HG02840 (cell line): ENCODE data around the gene PACRG.

ENCODE experiments used
- ATAC-seq: cut with Tn5 transposase; IDR thresholded peaks from one replicate; pipeline ENCODE4 v1.9.1; 2021; ENCODE audit warnings: mild to moderate bottlenecking, moderate library complexity, moderate number of reproducible peaks; ENCODE audit not compliant: unreplicated experiment, low FRiP score

Gene PACRG

DNA sequence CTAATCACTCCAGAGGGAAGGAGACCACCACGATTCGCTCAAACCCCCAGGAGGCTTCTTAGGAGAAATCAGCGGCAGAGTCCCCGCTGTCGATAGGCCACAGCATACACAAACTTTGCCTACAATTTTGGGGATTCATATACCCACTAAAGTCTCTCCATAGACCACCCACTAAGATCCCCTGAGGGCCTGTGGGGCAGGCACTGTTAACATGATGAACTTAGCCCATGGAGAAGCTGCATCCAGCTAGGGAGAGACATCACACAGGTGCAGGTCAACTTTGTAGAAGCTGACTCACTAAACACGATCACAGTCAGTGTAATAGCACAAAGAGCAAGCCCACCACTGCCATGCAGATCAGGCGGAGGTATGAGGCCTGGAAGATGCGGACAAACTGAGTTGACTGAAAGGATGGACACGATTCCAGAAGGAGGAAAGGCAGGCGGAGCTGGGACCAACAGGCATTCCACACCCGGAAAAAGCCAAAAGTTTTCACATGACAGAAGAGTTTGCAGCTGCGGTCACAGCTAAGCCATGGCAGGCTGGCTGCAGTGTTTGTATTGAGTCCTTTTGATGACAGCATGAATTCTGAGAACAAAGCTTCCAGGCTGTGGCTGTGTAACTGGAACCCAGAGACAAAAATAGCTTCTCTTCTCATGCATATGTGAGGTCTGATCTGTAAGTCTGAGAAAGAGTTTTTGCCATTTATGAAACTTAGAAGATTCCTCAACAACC lies 611.1 kb downstream of the PACRG start:
- no peak for ATAC-seq

DNA sequence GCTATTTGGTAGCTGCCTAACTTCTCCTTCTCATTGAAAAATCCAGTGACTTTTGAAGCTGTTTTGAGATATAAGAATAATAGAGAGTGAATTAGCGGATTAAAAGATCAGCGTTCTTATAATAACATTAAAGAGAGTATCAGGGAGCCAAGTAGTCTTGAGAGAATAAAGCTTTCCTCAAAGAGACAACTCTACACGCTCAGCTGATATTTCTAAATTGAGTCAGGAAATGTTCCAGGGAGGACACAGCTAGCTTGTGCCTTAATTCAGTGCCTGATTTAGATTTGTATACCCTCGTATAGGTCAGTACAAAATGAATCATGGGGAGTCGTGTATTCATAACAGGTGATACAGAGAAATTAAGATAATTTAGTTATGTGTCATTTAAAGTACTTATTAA lies 611.7 kb downstream of the PACRG start:
- no peak for ATAC-seq

DNA sequence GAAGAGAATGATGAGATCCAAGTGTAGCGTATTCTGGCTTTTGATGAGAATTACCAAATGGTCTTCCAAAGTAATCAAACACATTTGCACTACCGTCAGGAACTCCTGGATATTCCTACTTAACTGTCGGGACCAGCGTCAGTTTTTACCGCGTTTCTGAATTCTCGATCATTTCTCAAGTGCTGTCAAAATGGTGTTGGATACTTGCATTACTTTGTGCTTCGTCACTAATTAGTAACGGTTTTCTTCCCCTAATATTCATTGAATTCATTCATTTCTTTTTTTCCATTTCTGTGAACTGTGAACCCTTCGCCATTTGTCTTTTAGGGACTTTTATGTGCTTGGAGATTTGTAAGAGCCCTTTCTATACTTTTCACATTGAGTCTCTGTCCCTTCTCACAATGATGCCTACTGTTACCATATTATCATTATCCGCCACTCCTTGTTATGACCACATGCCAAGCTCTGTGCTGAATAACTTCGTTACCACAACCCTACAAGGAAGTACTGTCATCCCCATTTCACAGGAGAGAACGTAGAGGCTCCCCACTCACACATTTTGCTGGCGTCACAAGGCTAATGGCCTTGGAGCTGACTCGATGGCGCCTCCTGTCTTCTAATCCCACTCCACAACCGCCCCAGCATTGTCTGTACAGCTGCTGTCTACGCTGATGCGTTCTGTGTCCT lies 612.6 kb downstream of the PACRG start:
- no peak for ATAC-seq

DNA sequence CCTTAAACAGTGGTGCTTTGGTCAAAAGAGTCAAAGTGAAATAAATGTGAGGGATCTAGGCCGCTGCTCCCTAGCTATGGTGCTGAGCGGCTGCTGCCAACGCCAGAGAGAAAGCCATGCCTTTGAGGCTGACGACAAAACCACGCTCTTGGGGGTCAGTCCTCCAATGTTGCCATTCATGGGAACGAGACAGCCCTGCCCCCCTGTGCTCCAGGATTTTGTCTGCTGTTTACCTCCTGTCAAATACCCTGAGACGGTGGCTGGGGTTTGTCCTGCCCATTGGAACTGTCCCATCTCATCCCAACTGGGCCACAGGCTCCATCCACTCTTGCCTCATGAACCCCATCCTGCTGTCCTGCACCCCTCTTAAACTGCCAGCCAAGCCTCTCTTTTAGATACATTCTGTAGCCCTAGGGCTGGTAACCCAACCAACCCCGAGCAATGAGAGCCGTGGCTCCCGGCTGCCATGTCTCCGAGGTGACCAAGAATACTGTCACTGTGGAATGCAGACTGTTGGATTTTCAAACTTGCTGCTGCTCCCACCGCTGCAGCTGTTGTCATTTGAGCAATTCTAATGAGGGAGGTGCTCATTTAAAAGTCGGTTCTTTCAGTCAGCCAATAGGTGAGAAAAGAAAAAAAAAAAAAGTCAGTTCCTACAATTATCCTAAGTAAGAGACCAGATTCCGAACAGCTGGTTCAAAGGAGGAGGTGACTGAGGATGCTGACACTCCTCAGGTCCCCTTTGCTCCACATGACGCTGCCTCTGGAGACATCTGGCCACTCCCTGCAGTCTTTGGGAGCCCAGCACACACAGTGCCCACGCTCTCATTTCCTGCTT lies 613.7 kb downstream of the PACRG start:
- no peak for ATAC-seq

DNA sequence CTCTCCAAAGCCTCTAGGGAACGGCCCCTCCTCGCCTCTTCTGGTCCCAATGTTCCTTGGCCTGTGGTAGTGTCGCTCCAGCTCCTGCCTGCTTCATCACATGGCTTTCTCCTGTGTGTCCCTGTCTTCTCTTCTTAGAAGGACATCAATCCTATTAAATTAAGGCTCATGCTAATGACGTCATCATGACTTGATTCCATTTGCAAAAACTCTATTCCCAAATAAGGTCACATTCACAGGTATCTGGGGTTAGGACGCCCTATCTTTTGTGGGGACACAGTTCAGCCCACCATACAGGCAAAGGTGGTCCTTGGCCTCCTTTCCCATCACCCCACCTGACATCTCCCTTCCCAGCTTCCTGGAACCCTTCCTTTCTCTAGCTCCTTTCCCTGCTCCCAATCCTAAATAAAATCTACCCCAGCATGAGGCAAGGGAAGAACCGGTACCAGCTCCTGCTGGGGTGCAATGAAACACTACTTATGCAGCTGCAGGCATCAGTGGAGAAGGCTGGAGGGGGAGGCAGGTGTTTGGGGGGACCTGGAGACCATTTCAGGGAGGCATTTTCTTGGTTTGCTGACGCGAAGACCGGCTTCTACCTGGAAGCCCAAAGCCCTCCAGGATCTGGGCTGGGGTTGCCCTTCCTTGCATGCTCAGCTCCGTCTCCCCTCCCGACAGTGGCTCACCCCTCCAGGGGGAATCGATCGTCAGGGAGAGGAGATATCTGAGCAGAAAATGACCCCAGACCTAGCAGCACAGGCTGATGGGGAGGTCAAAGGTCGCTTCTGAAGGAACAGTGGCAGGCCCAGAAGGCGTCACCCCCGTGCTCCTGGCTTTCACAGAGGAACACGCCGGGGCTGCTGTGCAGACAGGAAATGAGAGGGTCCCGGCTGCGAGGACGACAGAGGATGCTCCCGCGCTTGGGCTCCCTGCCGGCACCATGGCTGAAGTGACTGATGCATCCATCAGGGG lies 615.1 kb downstream of the PACRG start:
- no peak for ATAC-seq

DNA sequence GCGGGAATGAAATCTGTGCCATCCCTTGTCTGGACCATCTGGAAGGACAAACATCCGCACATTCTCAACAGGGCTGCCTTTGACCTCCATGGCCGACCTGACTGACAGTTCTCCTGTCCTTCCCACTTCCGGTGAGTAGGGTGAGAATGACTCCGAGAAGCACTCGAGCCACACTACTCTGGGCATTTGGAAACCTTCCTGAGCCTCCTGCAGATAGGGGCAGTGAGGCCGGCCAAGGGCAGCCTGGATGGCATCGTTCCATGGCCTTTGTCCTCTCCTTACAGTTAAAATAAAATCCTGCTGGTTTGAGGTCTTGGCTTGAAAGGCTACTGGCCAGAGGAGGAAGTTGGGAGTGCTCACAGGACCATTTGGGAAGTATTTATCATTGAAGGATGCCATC lies 615.8 kb downstream of the PACRG start:
- no peak for ATAC-seq

DNA sequence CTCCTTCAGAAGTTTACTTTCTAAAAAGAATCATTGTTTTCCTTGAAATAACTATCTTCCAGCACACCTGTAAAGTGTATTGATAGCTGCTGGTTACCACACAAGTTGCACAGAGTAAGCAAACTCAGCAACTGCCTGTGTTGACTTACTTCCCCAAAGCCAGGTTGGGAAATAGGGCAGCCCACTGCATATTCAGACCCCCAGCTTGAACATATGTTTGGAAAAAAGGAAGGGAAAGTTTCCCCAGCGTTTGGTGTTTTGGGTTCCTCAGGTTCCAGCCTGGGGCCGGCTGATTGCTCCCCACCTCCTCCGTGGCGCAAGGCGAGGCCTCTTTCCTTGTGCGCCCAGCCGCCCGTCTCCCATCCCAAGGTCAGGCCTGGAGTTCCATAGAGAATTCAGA lies 616.6 kb downstream of the PACRG start:
- ATAC-seq = no peak

DNA sequence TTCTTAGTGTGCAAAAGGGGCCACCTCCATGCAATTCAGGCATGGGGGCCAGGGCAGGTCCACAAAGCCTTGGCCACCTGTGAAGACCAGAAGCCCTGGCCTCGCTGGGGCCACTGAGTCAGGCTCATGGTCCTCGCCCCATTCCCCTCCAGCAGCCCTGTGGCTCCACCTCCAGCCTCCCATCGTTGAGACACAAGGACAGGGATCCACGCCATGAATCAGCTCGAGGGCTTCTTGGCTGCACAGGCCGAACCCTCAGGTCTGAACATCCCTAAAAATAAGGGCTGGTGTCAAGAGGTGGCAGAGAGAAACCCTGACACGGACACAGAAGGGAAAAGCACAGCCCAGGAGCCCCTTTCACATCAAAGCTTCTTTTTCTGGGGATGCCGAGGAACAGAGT lies 618.2 kb downstream of the PACRG start:
- ATAC-seq = no peak

DNA sequence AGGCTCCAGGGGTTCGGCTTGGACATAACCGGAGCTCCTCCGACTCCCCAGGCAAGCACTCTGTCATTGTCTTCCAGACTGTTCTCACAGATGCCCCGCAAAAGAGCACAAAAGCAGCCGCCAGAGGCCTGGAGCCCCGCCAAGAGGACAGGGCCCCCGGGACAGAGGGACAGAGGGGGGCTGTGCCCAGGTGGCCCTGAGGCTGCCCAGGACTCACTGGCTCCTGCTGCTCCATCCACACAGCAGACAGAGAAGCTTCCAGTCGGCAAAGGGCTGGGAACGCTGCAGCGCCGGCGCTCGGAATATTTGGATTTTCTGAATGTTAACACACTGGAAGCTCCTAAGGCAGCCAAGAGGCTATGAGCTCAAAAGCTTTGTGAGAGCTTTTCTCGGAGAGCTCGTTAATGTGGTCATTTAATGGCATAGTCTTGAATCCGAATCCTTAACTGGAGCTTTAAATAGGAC lies 618.8 kb downstream of the PACRG start:
- no peak for ATAC-seq

DNA sequence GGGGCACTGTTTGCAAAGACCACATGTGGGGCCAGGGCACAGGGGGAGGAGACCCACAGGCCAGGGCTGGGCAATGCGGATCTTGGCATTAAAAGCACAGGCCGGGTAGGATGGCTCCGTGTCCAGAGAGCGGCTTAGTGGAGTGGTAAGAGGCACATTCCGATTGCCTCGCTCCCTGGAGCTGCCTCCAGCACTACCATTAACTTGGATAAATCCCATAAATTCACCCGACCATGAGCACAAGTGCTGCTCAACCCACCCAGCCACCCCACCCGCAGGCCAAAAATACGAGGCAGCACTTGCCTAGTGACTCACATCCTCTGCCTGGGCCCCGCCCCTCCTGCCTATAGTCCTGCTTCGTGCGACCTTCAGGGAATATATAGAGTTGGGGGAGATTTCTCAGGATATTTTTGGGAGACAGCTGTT lies 619.3 kb downstream of the PACRG start:
- no peak for ATAC-seq

DNA sequence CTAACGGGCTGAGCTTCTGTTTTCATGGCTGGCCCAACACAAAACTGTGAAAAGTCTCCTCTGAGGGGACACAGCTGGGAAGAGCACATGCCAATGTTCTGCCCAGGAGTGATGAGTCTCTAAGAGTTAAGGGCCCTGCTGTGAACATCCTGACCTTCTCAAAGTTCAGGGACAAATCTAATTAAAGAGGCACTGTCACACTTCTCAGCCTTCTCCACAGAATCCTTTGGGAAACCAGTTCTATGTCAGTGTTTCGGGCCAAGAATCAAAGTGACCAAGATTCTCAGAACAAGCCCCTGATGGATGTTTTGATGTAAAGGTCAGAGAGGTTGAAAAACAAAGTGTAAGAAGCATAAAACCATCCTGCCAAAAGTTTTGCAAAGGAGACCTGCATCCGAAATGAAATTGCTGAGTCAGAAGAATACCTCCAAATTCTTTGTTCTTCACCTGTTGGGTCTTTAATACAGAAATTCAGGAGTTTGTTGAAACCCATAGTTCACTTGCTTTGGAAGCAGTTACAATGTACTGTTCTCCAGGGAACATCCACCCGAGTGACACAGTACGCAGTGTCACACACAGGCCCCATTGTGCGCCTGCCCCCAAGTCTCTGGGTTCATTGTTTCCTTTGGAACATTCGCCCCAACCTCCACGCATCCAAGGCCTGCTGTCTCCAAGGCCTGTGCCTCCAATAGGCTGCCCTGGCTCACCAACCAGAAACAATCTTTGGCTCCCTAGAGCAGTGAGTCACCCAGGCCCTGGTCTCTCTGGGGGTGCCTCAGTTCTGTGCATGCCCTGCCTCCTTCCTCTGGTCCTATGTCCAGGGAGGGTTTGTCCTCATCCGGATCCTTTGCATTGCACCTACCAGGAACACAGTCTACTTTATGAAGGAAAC lies 621.3 kb downstream of the PACRG start:
- ATAC-seq = no peak

DNA sequence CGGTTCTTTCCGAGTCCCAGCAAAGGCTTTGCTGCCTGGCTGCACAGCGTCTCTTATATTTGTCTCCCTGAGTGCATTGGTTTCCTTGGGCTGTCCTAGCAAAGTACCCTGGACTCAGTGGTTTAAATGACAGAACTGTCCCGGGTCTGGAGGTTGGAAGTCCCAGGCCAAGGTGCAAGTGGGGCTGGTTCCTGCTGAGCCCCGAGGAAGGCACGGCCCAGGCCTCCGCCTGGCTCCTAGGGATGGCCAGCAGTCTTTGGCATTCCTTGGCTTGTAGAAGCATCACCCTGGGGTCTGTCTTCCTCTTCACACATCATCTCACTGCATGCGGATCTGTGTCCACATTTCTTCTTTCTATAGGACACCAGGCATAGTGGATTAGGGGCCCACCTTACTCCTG lies 621.9 kb downstream of the PACRG start:
- ATAC-seq = no peak

DNA sequence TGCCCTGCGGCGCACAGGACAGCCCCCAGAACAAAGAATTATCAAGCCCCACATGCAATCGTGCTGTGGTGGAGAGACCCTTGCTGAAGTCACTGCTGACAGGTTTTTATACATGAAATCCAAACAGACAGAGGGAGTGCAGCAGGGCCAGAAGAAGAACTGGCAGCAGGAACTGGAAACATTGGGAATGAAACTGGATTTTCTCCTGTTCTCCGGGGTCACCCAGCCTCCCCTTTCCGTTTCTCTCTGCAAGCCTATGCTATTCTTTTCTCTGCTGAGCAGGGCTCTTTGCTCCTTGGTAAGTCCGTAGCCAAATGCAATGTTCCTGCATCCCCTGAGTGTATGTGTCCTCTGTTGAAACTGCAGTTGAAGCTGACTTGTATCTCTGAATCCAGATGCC lies 623.2 kb downstream of the PACRG start:
- ATAC-seq = no peak

DNA sequence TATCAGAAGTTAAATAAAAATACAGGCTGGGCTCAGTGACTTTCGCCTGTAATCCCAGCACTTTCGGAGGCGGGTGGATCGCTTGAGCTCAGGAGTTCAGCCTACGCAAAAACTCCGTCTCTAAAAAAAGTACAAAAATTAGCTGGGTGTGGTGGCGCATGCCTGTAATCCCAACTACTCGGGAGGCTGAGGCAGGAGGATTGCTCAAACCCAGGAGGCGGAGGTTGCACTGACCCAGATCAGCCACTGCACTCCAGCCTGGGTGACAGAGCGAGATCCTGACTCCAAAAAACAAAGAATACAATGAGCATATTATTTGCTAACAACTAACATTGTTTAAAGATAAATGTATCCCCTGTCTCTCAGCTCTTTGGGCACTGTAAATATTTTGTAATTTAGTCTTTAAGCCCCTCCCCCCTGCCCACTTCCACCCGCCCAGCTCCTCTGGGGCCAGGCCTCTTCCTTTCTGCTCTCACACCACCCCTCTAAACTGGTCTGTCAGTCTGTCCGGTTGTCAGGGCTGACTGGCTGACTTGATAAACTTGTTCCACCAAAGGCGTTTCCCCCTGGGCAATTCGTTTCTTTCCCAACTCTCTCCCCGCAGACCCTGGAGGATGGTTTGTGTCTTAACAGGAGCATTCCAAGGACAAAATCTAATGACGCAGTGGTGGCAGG lies 624.4 kb downstream of the PACRG start:
- no peak for ATAC-seq

DNA sequence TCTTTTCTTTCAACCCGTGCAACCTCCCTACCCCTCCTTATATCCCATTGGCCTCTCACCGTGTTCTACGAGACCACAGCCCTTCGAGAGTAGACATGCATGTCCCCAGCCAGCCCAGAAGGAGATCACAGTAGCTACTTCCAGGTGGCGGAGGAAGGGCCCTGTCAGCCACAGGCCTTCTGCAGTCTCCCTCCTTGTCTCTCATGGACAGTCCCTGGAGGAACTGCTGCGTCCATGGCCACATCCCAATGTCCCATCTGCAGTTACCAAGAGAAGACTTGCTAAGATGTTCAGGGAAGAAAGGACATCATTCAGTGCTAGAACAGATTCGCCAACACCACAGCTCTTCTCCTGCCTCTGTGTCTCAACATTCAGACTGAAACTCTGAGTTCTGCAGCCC lies 625.2 kb downstream of the PACRG start:
- ATAC-seq = no peak

DNA sequence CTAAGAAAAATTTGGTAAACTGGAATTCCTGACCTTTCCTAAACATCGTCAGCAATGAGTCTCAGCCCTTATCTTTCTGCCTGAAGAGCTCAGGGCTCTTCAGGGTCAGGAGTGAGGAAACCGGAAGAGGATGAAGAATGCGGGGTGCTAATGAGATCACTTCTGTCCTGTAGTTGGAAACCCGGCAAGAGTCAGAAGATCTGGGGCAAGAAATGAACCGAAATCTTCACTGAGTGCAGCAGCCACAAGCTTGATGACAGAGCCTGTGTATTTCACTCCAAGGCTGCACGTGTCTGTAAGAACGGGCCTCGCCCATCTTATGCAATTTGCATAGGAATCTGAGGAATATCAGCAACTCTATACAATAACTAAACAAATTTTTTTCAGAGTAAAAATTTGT lies 626.3 kb downstream of the PACRG start:
- ATAC-seq = no peak

DNA sequence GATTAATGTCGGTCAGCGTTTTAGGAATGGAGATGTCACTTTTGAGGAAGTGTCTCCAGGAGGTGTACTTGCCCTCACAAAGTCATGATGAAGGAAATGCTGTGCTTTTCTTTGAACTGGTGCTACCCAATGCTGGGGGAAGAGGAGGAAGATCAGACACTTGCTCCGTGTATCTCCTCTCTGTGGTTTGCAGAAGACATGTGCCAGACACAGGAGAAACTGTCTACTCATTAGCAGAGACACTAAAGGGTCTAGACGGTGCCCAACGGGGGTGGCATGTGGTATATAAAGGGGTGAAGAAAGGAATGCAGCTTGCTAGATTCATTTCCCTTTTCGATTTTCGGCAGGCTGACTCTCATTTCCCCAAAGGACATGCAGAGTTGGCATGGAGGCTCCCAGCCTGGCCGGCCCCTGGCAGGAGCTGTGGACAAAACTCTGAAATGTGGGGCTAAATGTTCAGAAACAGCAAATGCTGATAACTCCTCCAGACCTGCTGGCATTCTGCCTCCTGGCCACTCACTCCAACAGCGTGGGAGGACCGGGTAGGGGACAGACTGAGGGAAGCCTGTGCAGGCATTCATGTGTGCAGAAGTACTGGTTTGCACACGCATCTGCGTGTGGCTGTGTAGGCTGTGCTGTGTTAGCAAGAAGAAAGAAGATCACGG lies 627.1 kb downstream of the PACRG start:
- ATAC-seq = no peak

DNA sequence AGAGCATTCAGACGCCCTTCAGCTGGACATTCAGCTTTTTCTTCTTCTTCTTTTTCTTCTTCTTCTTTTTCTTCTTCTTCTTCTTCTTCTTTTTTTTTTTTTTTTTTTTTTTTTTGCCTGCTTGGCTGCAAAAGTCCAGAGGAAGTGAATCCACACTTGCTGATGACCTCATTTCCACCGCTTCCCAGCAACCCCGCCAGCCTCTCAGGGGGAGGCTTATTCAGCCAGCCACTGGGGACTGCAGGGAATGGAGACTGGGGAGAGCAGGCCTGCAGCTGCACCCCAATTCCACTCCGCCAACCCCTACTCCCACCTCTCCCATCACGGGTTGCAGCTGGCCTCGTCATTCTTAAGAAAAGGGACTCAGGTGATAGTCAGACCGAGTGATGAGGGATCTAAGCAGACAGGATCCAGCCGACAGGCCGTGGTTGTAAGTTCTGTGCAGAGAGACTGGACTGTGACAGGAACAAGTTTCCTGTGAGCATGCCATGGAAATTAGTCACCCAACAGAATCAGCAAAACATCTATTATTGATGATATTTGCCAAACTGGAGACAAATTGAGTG lies 627.7 kb downstream of the PACRG start:
- ATAC-seq = no peak
